PC-9 (cell line): ENCODE measurements around the gene FAM20B.

ENCODE experiments used
- EZH2 ChIP-seq: fragments of 200-600 bp; sonication (generic); IDR thresholded peaks from 2 replicates; pipeline ENCODE4 v1.8.0; 2017; ENCODE audit warnings: antibody characterized with exemption, low read depth
- TF ChIP-seq, protein P1 (sequence below): fragments of 200-600 bp; sonication (generic); conservative IDR thresholded peaks from 2 replicates; pipeline ENCODE4 v1.6.1; 2017; ENCODE audit warnings: mixed run types, antibody characterized with exemption, mild to moderate bottlenecking, moderate library complexity

DNA sequence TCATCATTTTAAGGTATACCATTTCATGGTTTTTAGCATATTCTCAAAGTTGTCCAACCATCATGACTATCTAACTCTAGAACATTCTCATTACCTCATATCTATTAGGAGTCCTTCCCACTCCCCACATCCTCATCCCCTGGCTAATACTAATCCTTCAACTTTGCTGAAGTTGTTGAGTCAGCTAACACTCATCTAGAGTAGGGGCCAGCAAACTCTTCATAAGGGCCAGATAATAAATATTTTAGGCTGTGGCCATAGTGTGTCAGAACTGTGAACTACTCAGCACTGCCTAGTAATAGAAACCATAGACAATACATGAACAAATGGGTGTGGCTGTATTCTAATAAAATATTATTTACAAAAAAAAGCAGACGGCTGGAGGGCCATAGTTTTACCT is 99.2 kb downstream of the FAM20B start:
- TF ChIP-seq EZH2: no peak
- TF ChIP-seq, protein P1, sequence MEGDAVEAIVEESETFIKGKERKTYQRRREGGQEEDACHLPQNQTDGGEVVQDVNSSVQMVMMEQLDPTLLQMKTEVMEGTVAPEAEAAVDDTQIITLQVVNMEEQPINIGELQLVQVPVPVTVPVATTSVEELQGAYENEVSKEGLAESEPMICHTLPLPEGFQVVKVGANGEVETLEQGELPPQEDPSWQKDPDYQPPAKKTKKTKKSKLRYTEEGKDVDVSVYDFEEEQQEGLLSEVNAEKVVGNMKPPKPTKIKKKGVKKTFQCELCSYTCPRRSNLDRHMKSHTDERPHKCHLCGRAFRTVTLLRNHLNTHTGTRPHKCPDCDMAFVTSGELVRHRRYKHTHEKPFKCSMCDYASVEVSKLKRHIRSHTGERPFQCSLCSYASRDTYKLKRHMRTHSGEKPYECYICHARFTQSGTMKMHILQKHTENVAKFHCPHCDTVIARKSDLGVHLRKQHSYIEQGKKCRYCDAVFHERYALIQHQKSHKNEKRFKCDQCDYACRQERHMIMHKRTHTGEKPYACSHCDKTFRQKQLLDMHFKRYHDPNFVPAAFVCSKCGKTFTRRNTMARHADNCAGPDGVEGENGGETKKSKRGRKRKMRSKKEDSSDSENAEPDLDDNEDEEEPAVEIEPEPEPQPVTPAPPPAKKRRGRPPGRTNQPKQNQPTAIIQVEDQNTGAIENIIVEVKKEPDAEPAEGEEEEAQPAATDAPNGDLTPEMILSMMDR: no peak
